GM18508 (cell line): ENCODE measurements around the gene ZNF496.
"Not testable (repeated sequence)": the region's sequence is repeated elsewhere in the genome, so short reads cannot be mapped to it uniquely, and the experiment has no call there.

ENCODE experiments used
- ATAC-seq: cut with Tn5 transposase; IDR thresholded peaks from one replicate; pipeline ENCODE4 v1.9.1; 2021; ENCODE audit warnings: moderate number of reproducible peaks; ENCODE audit not compliant: insufficient read depth, unreplicated experiment

The ZNF496 gene

GRCh38 chr1:247331525-247332214 is at the start of gene ZNF496:
TSS of gene ZNF496 (minus strand) at chr1:247331867. CDS start at chr1:247329578, 2,289 bp downstream.
- peak; percentile 55 for ATAC-seq

DNA sequence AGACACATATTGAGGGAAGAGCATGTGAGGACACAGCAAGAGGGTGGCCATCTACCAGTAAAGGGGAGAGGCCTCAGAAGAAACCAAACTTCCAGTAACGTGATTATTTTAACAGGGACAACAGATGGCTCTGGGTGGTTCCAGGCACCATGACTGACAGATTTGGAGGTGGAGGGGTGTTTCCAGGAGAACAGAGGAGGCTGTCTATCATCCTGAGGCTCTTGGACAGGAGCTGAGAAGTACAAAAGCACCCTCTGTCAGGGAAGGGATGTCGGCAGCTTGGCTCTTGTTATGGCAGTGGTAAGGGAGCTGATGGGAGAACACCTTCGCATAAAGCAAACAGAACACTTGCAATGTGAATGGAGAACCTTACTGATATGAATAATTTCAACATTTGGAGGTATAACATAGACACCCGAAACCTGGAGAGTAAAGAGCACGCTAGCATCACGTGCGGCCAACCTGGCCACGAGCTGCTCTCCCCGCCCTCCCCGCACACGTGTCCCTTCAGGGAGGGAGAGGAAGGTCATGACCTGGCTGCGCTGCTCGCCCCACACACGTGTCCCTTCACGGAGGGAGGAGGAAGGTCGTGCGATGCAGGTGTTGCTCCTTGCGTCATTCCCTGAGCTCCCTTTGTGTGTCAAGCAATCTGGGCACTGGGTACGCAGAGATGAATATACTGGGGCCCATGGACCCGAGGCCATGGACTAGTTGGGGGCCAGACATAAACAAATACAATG is 46.8 kb upstream of the ZNF496 start:
- no peak for ATAC-seq

DNA sequence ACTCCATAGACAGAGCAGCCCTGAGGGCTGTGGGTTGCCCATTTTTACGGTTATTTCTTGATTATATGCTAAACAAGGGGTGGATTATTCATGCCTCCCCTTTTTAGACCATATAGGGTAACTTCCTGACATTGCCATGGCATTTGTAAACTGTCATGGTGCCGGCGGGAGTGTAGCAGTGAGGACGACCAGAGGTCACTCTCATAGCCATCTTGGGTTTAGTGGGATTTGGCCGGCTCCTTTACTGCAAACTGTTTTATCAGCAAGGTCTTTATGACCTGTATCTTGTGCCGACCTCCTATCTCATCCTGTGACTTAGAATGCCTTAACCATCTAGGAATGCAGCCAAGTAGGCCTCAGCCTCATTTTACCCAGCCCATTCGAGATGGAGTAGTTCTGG is 46.0 kb upstream of the ZNF496 start:
- not testable (repeated sequence) for ATAC-seq

GRCh38 chr1:247376659-247377058 is 45.0 kb upstream of the ZNF496 start:
- no peak for ATAC-seq

DNA sequence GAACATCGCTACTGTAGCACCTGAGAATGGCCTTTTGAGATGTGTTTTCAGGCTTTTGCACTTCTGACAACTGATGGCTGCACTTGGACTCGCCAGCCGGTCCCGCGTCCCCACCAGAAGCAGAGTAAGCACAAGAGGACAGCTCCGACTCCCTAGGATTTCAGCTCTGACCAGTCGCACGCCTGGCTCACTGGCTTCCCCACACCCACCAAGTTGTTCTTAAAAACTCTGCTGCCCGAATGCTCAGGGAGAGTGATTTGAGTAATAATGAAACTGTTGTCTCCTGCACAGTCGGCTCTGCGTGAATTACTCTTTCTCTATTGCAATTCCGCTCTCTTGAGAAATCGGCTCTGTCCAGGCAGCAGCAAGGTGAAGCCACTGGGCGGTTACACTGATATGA is 44.1 kb upstream of the ZNF496 start:
- no peak for ATAC-seq

DNA sequence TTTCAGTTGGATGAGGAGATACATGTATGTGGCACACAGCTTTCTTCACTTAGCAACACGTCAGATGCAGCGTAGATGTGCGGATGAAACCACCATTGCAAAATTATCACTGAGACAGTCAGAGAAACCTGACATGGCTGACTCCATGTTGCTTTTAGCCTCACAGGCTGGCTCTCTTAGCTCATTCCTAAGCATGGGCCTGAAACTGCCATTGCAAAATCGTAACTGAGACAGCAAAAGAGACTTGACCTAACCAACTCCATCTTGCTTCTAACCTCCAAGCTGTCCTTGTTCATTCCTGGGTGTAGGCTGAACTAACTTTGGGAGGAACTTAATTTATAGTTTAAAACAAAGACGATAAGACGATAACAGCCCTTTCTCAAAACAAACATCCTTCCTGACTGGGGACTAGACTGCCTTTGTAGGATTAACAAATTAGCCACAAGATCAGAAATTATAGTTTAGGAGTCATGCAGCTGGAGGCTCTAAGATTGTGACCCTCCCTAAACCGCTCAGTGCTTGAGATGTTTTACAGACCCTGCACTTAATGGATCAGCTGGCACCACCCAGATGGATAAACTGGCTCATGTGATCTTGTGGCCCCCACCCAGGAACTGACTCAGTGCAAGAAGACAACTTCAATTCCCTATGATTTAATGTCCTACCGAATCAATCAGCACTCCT is 43.1 kb upstream of the ZNF496 start:
- not testable (repeated sequence) for ATAC-seq

- ATAC-seq: peak; percentile 65
These were observed 42.1 kb upstream of the ZNF496 start for GRCh38 chr1:247373721-247374141.

- no peak for ATAC-seq
These were observed 40.2 kb upstream of the ZNF496 start for GRCh38 chr1:247371801-247372259.

DNA sequence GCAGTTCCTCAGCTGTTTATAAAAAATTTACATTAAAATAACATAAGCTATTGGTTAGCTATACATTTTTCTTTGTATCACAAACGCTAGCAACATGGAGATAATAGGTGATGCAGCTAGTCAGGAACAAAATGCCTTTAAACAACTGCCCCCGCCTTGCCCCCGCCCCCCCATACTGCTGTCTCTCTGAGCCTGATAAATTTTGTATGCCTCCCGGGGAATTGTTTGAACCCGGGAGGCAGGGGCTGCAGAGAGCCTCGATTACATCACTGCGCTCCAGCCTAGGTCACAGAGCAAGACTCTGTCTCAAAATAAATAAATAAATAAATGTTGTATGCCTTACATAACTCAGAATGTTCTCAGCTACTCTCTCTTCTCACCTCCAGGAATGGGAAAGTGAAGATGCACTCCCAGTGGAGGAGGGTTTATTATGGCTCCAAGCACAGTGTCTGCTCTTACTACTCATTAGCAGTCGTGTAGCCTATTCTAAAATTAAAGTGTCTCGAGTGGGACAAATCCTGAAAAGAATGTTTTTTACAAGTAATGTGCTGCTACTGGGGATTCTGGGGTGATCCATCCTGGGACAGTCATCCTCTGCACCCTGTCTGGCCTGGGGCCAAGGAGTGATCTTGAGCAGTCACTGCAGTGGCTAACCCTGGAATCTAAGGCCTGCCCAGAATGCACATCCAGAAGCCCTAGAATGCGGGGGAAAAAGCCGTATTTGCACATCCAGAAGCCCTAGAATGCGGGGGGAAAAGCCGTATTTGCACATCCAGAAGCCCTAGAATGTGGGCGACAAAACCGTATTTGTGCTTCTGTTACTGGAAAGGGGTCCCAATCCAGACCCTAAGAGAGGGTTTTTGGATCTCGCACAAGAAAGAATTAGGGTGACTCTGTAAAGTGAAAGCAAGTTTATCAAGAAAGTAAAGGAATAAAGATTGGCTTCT is 39.4 kb upstream of the ZNF496 start:
- ATAC-seq: no peak

DNA sequence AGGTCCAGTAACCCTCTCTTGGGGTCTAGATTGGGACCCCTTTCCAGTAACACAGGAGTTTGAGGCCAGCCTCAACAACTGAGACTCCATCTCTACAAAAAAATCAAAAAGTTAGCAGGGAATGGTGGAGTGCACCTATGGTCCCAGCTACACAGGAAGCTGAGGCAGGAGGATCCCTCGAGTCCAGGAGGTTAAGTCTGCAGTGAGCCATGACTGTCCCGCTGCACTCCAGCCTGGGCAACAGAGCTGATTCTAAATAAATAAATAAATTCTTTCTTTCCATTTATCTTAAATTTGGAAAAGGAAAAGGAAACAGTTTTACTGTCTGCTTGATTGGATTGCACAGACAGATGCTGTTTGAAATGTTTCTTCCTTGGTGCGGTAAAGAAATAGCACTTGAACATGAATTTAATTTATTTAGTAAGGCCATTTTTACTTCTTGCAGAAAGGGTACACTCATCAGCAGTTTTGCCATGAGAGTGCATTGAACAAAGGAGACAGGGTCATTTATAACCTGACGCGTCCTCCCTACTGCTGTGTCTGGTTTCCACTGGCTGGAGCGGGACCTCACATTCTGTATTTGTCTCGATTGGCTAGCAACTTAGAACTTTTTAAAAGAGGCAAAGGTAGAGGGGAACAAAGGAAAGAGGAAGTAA is 37.0 kb upstream of the ZNF496 start:
- ATAC-seq: no peak

DNA sequence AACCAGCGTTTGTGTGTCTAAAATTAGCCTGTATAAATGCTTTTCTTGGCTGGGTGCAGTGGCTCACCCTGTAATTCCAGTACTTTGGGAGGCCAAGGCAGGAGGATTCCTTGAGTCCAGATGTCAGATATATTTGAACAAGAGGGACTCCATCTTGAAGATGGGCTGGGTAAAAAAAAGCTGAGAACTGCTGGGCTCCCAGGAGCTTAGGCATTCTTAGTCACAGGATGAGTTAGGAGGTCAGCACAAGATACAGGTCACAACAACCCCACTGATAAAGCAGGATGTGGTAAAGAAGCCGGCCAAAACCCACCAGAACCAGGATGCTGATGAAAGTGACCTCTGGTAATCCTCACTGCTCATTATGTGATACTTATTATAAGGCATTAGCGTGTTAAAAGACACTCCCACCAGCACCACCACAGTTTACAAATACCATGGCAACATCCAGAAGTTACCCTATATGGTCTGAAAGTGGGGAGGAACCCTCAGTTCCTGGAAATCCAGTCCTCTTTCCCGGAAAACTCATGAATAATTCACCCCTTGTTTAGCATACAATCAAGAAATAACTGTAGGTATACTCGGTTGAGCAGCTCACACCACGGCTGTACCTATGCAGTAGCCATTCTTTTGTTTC is 36.2 kb upstream of the ZNF496 start:
- no peak for ATAC-seq

GRCh38 chr1:247366926-247367645 is 35.4 kb upstream of the ZNF496 start:
- ATAC-seq: no peak

DNA sequence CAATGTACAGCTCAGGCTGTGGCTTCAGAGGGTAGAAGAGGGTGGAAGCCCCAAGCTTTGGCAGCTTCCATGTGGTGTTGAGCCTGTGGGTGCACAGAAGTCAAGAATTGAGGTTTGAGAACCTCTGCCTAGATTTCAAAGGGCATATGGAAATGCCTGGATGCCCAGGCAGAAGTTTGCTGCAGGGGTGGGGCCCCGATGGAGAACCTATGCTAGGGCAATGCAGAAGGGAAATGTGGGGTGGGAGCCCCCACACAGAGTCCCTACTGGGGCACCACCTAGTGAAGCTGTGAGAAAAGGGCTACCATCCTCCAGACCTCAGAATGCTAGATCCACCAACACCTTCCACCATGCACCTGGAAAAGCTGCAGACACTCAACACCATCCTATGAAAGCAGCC is 34.7 kb upstream of the ZNF496 start:
- ATAC-seq: not testable (repeated sequence)

DNA sequence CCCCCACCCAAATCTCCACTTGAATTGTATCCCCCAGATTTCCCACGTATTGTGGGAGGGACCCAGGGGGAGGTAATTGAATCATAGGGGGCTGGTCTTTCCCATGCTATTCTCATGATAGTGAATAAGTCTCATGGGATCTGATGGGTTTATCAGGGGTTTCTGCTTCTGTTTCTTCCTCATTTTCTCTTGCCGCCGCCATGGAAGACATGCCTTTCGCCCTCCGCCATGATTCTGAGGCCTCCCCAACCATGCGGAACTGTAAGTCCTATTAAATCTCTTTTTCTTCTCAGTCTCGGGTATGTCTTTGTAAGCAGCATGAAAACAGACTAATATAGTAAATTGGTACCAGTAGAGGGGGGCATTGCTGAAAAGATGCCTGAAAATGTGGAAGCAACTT is 33.4 kb upstream of the ZNF496 start:
- ATAC-seq: no peak

GRCh38 chr1:247363000-247363399 is 31.3 kb upstream of the ZNF496 start:
- not testable (repeated sequence) for ATAC-seq

GRCh38 chr1:247362153-247362552 is 30.5 kb upstream of the ZNF496 start:
- ATAC-seq: no peak

GRCh38 chr1:247360991-247361731 is 29.5 kb upstream of the ZNF496 start:
- ATAC-seq: no peak
